Measurements from ENCODE around the gene PCDH9. TPM values are rescaled to one million over a fixed set of nuclear protein-coding genes. Genes with fewer than 3 reads are reported as not detected.

PCDH9 gene
- total and polyA plus RNA-seq, 3 donors from 2014 or later: 2.3 to 4.6 (median 3.5) TPM

- no peaks in the 10 kb centered on the region for H3K36me3 ChIP-seq (ENCODE audit: low read depth, missing control alignments)
- WGBS, 2 donors: 81 to 88% methylated on average over 1 of the region's 1 CpG
- no peaks in the 10 kb centered on the region for H3K9me3 ChIP-seq
- no peaks in the 10 kb centered on the region for H3K4me1 ChIP-seq
- TF ChIP-seq POLR2A (IDR thresholded peaks at IDR 0.05) (no peak), CTCF (IDR thresholded peaks at IDR 0.05) (no peak)
- no peak overlapping the region for H3K27ac ChIP-seq
- no peak for DNase-seq
- intact Hi-C loops (cut with DNase I; ENCODE audit: low total_unique reads): no loop called here
- no peak overlapping the region for H3K4me3 ChIP-seq
- H3K27me3 ChIP-seq: no peaks in the 10 kb centered on the region
Measured at GRCh38 chr13:66329988-66330451, 900.1 kb downstream of the PCDH9 start.

GRCh38 chr13:66328476-66328875 is 901.7 kb downstream of the PCDH9 start:
- no peaks in the 10 kb centered on the region for H3K27me3 ChIP-seq
- TF ChIP-seq CTCF (IDR thresholded peaks at IDR 0.05): no peak
- TF ChIP-seq POLR2A (IDR thresholded peaks at IDR 0.05): no peak
- H3K9me3 ChIP-seq: no peaks in the 10 kb centered on the region
- no peak overlapping the region for H3K4me3 ChIP-seq
- no peak overlapping the region for H3K27ac ChIP-seq
- H3K36me3 ChIP-seq (ENCODE audit: low read depth, missing control alignments): no peaks in the 10 kb centered on the region
- no peaks in the 10 kb centered on the region for H3K4me1 ChIP-seq
- no peak for DNase-seq
- intact Hi-C loops (cut with DNase I; ENCODE audit: low total_unique reads): no loop called here
- 73 to 75% methylated on average over 5 of the region's 5 CpGs for WGBS, 2 donors

GRCh38 chr13:66323745-66324347 is 906.3 kb downstream of the PCDH9 start:
- Histone ChIP-seq H3K4me3 (no peak overlapping the region), H3K4me1 (no peaks in the 10 kb centered on the region), H3K27me3 (no peaks in the 10 kb centered on the region), H3K9me3 (no peaks in the 10 kb centered on the region), H3K27ac (no peak overlapping the region), H3K36me3 (ENCODE audit: low read depth, missing control alignments) (no peaks in the 10 kb centered on the region)
- no peak for TF ChIP-seq POLR2A (IDR thresholded peaks at IDR 0.05)
- TF ChIP-seq CTCF (IDR thresholded peaks at IDR 0.05): no peak
- intact Hi-C loops (cut with DNase I; ENCODE audit: low total_unique reads): no loop called here
- WGBS, 2 donors: 88 to 89% methylated on average over 3 of the region's 3 CpGs
- no peak for DNase-seq

- no peak overlapping the region for H3K27ac ChIP-seq
- no peak overlapping the region for H3K4me3 ChIP-seq
- intact Hi-C loops (cut with DNase I; ENCODE audit: low total_unique reads): no loop called here
- H3K9me3 ChIP-seq: no peaks in the 10 kb centered on the region
- no peaks in the 10 kb centered on the region for H3K36me3 ChIP-seq (ENCODE audit: low read depth, missing control alignments)
- H3K4me1 ChIP-seq: no peaks in the 10 kb centered on the region
- 25 to 34% methylated on average over 2 of the region's 2 CpGs for WGBS, 2 donors
- TF ChIP-seq POLR2A (IDR thresholded peaks at IDR 0.05) (no peak), CTCF (IDR thresholded peaks at IDR 0.05) (no peak)
- DNase-seq: no peak
- no peaks in the 10 kb centered on the region for H3K27me3 ChIP-seq
Measured at GRCh38 chr13:66322936-66323335, 907.2 kb downstream of the PCDH9 start.

- H3K4me1 ChIP-seq: no peaks in the 10 kb centered on the region
- H3K4me3 ChIP-seq: no peak overlapping the region
- no peaks in the 10 kb centered on the region for H3K27me3 ChIP-seq
- no peaks in the 10 kb centered on the region for H3K36me3 ChIP-seq (ENCODE audit: low read depth, missing control alignments)
- intact Hi-C loops (cut with DNase I; ENCODE audit: low total_unique reads): no loop called here
- 86 to 90% methylated on average over 4 of the region's 4 CpGs for WGBS, 2 donors
- TF ChIP-seq CTCF (IDR thresholded peaks at IDR 0.05): no peak
- TF ChIP-seq POLR2A (IDR thresholded peaks at IDR 0.05): no peak
- DNase-seq: no peak
- no peaks in the 10 kb centered on the region for H3K9me3 ChIP-seq
- H3K27ac ChIP-seq: no peak overlapping the region
Measured at GRCh38 chr13:66322193-66322740, 907.9 kb downstream of the PCDH9 start.
